HepG2 (cell line): ENCODE results near the gene TGFBRAP1. TPM values are rescaled to one million over a fixed set of nuclear protein-coding genes. Genes with fewer than 3 reads are reported as not detected.

Experiments used
- ATAC-seq: fragments of 200-7000 bp; cut with Tn5 transposase; 3 replicates; pipeline ENCODE4 v1.9.1; 2020; ENCODE audit warnings: mild to moderate bottlenecking, moderate library complexity
- Bru-seq: library from RNA; stranded (reverse); fragments of 400-500 nt; gene quantifications from one replicate; lab custom pipeline; 2021; lab: Mats Ljungman, UMichigan
- BruChase-seq, 2 experiments: library from RNA; stranded (reverse); fragments of 400-500 nt; gene quantifications; one replicate each; lab custom pipeline; 2021; lab: Mats Ljungman, UMichigan
- BruUV-seq: library from RNA; stranded (reverse); fragments of 400-500 nt; replicated peaks from 2 replicates; lab custom pipeline; 2021; lab: Mats Ljungman, UMichigan
- CTCF ChIA-PET: fragments of 300-600 bp; formaldehyde crosslinking; extraction: SDS; loops from one replicate; lab custom pipeline; 2021; ENCODE audit warnings: low total read pairs, inconsistent platforms, low intra/inter-chr PET ratio; lab: Yijun Ruan, JAX
- POLR2A ChIA-PET: fragments of 350-600 bp; sonication (Branson Sonifier 250); formaldehyde crosslinking; loops from one replicate; lab custom pipeline; 2020; ENCODE audit warnings: antibody characterized with exemption, inconsistent platforms; lab: Yijun Ruan, JAX
- DNase-seq: peaks from one replicate; pipeline ENCODE4 v3.0.0-alpha.2; 2015; ENCODE audit warnings: low spot score
- FAIRE-seq: peaks from 3 replicates; lab custom pipeline; 2011; peaks lifted over from hg19 to GRCh38; lab: Jason Lieb, UNC
- H2AFZ ChIP-seq: one replicate; pipeline ENCODE4 v1.6.1; 2011; ENCODE audit warnings: low read length, inconsistent platforms
- H3K27ac ChIP-seq: fragments of 300-600 bp; 3 replicates; pipeline ENCODE4 v1.8.0; 2011; ENCODE audit warnings: mixed run types, mild to moderate bottlenecking, mixed read lengths, low read length, inconsistent platforms; ENCODE audit not compliant: insufficient read depth; ENCODE audit errors: extremely low read length
- H3K27me3 ChIP-seq, 2 experiments: fragments of 200-600 bp in 1 of 2; 2 replicates in 1 of 2; 3 replicates in 1 of 2; pipeline versions ENCODE4 v1.6.0 to v1.8.0; 2011; ENCODE audit warnings: low read length in 2 of 2, mild to moderate bottlenecking in 2 of 2, moderate library complexity in 2 of 2, inconsistent platforms in 1 of 2; ENCODE audit not compliant: insufficient read depth in 2 of 2, control insufficient read depth in 1 of 2
- H3K36me3 ChIP-seq, 2 experiments: fragments of 200-600 bp in 1 of 2; replicated peaks in 1 of 2; 2 replicates in 1 of 2; 3 replicates in 1 of 2; pipeline versions ENCODE4 v1.5.1 to v1.8.0; 2011; ENCODE audit warnings: low read length in 2 of 2, inconsistent platforms in 1 of 2; ENCODE audit not compliant: insufficient read depth in 2 of 2, control insufficient read depth in 1 of 2
- H3K4me1 ChIP-seq: 2 replicates; pipeline ENCODE4 v1.5.1; 2012; ENCODE audit warnings: low read length, inconsistent platforms; ENCODE audit not compliant: insufficient read depth
- H3K4me2 ChIP-seq: 2 replicates; pipeline ENCODE4 v1.6.0; 2011; ENCODE audit warnings: low read depth, low read length, inconsistent platforms
- H3K4me3 ChIP-seq, 3 experiments: fragments of 200-600 bp in 1 of 3; sonication (generic), shearing (Covaris generic) in 1 of 3; replicated peaks in 1 of 3; 2 replicates each; pipeline ENCODE4 v1.5.1; 2011 to 2016; ENCODE audit warnings: low read length in 3 of 3, inconsistent platforms in 2 of 3, low read depth in 2 of 3, mild to moderate bottlenecking in 2 of 3, control low read depth in 1 of 3, mixed read lengths in 1 of 3; ENCODE audit not compliant: insufficient read depth in 1 of 3
- H3K79me2 ChIP-seq: one replicate; pipeline ENCODE4 v1.6.1; 2011; ENCODE audit warnings: low read length, inconsistent platforms; ENCODE audit not compliant: insufficient read depth
- H3K9ac ChIP-seq: 2 replicates; pipeline ENCODE4 v1.6.0; 2011; ENCODE audit warnings: mild to moderate bottlenecking, low read depth, low read length, inconsistent platforms; ENCODE audit not compliant: insufficient read depth
- H3K9me3 ChIP-seq: 2 replicates; pipeline ENCODE4 v1.5.1; 2012; ENCODE audit warnings: mild to moderate bottlenecking, low read length
- H4K20me1 ChIP-seq: 2 replicates; pipeline ENCODE4 v1.6.0; 2011; ENCODE audit warnings: inconsistent platforms, mild to moderate bottlenecking, low read length, moderate library complexity; ENCODE audit not compliant: insufficient read depth
- ELF3 ChIP-seq: IDR thresholded peaks from 2 replicates; pipeline ENCODE4 v1.6.1; 2016; ENCODE audit warnings: missing genetic modification reagents, missing compliant biosample characterization
- HDAC2 ChIP-seq: sonication (generic); formaldehyde crosslinking; IDR thresholded peaks from 2 replicates; pipeline ENCODE4 v1.4.0; 2020; ENCODE audit warnings: missing genetic modification reagents
- HOXA7 ChIP-seq: sonication (generic); formaldehyde crosslinking; IDR thresholded peaks from 2 replicates; pipeline ENCODE4 v1.8.1; 2022; ENCODE audit warnings: mild to moderate bottlenecking, missing genetic modification reagents, moderate library complexity
- SSRP1 ChIP-seq: IDR thresholded peaks from 2 replicates; pipeline ENCODE4 v1.6.1; 2016; ENCODE audit warnings: control low read depth
- ZNF101 ChIP-seq: sonication (generic); formaldehyde crosslinking; IDR thresholded peaks from 2 replicates; pipeline ENCODE4 v1.4.0; 2020; ENCODE audit warnings: mild to moderate bottlenecking, low read depth, missing genetic modification reagents, borderline replicate concordance
- ZNF468 ChIP-seq: sonication (generic); formaldehyde crosslinking; IDR thresholded peaks from 2 replicates; pipeline ENCODE4 v1.8.0; 2022; ENCODE audit warnings: mild to moderate bottlenecking, moderate library complexity, missing genetic modification reagents
- ZNF713 ChIP-seq: sonication (generic); formaldehyde crosslinking; IDR thresholded peaks from 2 replicates; pipeline ENCODE4 v1.4.0; 2020; ENCODE audit warnings: mild to moderate bottlenecking, missing genetic modification reagents
- WGBS: methylation state at CpG from one replicate; pipeline ENCODE4 v1.1.6; 2017; ENCODE audit warnings: low lambda C conversion rate; 5-methylcytosine and 5-hydroxymethylcytosine counted together
- in situ Hi-C: cut with HindIII; loops from 2 replicates; pipeline ENCODE4 v1.10.0; 2017; ENCODE audit warnings: low pct_unique_long_range_greater_than_20kb; ENCODE audit not compliant: extremely low pct_ligation_motif_present
- intact Hi-C: fragments of 100-400 bp; cut with micrococcal nuclease; formaldehyde crosslinking; loops from one replicate; pipeline ENCODE4 v1.10.0; 2022; ENCODE audit not compliant: unreplicated experiment
- long read RNA-seq, 2 experiments: library from RNA in 1 of 2; library from polyadenylated mRNA in 1 of 2; stranded (forward) in 1 of 2; unstranded in 1 of 2; transcript quantifications; one replicate each; pipeline ENCODE4 v2.0.0, GENCODE V29; 2019 to 2022
- polyA minus RNA-seq, 3 experiments: library from RNA; depleted of rRNA, polyadenylated mRNA; stranded (reverse); fragments of >200 nt; gene quantifications; 2 replicates each; pipeline ENCODE4 v1.2.3, GENCODE V29; 2011; ENCODE audit warnings: low replicate concordance in 1 of 3
- polyA plus RNA-seq, 8 experiments: library from polyadenylated mRNA; depleted of rRNA in 3 of 8; stranded (reverse) in 7 of 8; unstranded in 1 of 8; fragments of >200 nt; fragmentation: Illumina TruSeq in 4 of 8; extraction: Trizol in 4 of 8; gene quantifications; 2 replicates each; pipeline versions ENCODE4 v1.2.1 to v1.2.3, GENCODE V29; 2011 to 2016; ENCODE audit warnings: low read depth in 4 of 8, missing spikeins in 1 of 8, mixed read lengths in 1 of 8; ENCODE audit not compliant: insufficient read depth in 1 of 8
- total RNA-seq, 5 experiments: library from RNA; depleted of rRNA; stranded (reverse); fragments of >200 nt; fragmentation: Illumina TruSeq; extraction: Trizol; gene quantifications; 2 replicates each; pipeline ENCODE4 v1.2.3, GENCODE V29; 2016; ENCODE audit warnings: low read depth in 1 of 5
- TF ChIP-seq, protein P1 (sequence below): IDR thresholded peaks from 2 replicates; pipeline ENCODE4 v1.6.1; 2012; ENCODE audit warnings: inconsistent platforms
- TF ChIP-seq, protein P2 (sequence below): sonication (generic); formaldehyde crosslinking; IDR thresholded peaks from 2 replicates; pipeline ENCODE4 v1.5.1; 2020; ENCODE audit warnings: mild to moderate bottlenecking, moderate library complexity, missing genetic modification reagents

Gene TGFBRAP1, protein sequence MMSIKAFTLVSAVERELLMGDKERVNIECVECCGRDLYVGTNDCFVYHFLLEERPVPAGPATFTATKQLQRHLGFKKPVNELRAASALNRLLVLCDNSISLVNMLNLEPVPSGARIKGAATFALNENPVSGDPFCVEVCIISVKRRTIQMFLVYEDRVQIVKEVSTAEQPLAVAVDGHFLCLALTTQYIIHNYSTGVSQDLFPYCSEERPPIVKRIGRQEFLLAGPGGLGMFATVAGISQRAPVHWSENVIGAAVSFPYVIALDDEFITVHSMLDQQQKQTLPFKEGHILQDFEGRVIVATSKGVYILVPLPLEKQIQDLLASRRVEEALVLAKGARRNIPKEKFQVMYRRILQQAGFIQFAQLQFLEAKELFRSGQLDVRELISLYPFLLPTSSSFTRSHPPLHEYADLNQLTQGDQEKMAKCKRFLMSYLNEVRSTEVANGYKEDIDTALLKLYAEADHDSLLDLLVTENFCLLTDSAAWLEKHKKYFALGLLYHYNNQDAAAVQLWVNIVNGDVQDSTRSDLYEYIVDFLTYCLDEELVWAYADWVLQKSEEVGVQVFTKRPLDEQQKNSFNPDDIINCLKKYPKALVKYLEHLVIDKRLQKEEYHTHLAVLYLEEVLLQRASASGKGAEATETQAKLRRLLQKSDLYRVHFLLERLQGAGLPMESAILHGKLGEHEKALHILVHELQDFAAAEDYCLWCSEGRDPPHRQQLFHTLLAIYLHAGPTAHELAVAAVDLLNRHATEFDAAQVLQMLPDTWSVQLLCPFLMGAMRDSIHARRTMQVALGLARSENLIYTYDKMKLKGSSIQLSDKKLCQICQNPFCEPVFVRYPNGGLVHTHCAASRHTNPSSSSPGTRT
- 22.9 and 27.0 TPM in 2 replicates for total RNA-seq (2016; rRNA removed; fragmentation: Illumina TruSeq; extraction: Trizol)
- total RNA-seq (2016; cell fraction: cytosol; rRNA removed; fragmentation: Illumina TruSeq; extraction: Trizol; ENCODE audit: low read depth): 4.1 and 4.4 TPM in 2 replicates
- 22.6 and 23.2 TPM in 2 replicates for total RNA-seq (2016; cell fraction: insoluble cytoplasmic fraction; rRNA removed; fragmentation: Illumina TruSeq; extraction: Trizol)
- total RNA-seq (2016; cell fraction: membrane; rRNA removed; fragmentation: Illumina TruSeq; extraction: Trizol): 14.4 and 14.7 TPM in 2 replicates
- total RNA-seq (2016; cell fraction: nucleus; rRNA removed; fragmentation: Illumina TruSeq; extraction: Trizol): 18.8 and 20.1 TPM in 2 replicates
- 12.7 and 13.4 TPM in 2 replicates for polyA plus RNA-seq (2011; rRNA removed)
- polyA plus RNA-seq (2011; cell fraction: cytosol; rRNA removed): 10.5 and 11.2 TPM in 2 replicates
- polyA plus RNA-seq (2011; cell fraction: nucleus; rRNA removed): 11.8 and 12.4 TPM in 2 replicates
- 13.4 and 13.9 TPM in 2 replicates for polyA plus RNA-seq (2012)
- 1.4 TPM in 2 replicates for polyA plus RNA-seq (2016; cell fraction: cytosol; fragmentation: Illumina TruSeq; extraction: Trizol; ENCODE audit: low read depth)
- polyA plus RNA-seq (2016; cell fraction: insoluble cytoplasmic fraction; fragmentation: Illumina TruSeq; extraction: Trizol; ENCODE audit: low read depth): 20.3 and 22.7 TPM in 2 replicates
- 6.8 and 6.9 TPM in 2 replicates for polyA plus RNA-seq (2016; cell fraction: membrane; fragmentation: Illumina TruSeq; extraction: Trizol; ENCODE audit: low read depth)
- polyA plus RNA-seq (2016; cell fraction: nucleus; fragmentation: Illumina TruSeq; extraction: Trizol; ENCODE audit: insufficient read depth, low read depth): 27.0 and 31.2 TPM in 2 replicates
- polyA minus RNA-seq (2011; rRNA and poly(A)+ RNA removed; ENCODE audit: low replicate concordance): 27.6 and 32.1 TPM in 2 replicates
- polyA minus RNA-seq (2011; cell fraction: cytosol; rRNA and poly(A)+ RNA removed): 12.0 and 15.4 TPM in 2 replicates
- 14.9 and 16.4 TPM in 2 replicates for polyA minus RNA-seq (2011; cell fraction: nucleus; rRNA and poly(A)+ RNA removed)
- Bru-seq, nascent RNA: percentile 84 among the genes with signal in this experiment
- BruChase-seq, experiment 1, labeled RNA remaining after a 6-hour chase: percentile 82 among the genes with signal in this experiment
- BruChase-seq, experiment 2, labeled RNA remaining after a 2-hour chase: percentile 83 among the genes with signal in this experiment
- long read RNA-seq, experiment 1, full-length matches to known transcripts: 1 of 7 reads
- long read RNA-seq, experiment 1, partial matches to known transcripts: 1 of 7 reads
- long read RNA-seq, experiment 1, other reads (novel, unspliced or antisense): 5 of 7 reads
- long read RNA-seq, experiment 2, full-length matches to known transcripts: 5 of 60 reads
- long read RNA-seq, experiment 2, partial matches to known transcripts: 8 of 60 reads
- long read RNA-seq, experiment 2, other reads (novel, unspliced or antisense): 47 of 60 reads

DNA sequence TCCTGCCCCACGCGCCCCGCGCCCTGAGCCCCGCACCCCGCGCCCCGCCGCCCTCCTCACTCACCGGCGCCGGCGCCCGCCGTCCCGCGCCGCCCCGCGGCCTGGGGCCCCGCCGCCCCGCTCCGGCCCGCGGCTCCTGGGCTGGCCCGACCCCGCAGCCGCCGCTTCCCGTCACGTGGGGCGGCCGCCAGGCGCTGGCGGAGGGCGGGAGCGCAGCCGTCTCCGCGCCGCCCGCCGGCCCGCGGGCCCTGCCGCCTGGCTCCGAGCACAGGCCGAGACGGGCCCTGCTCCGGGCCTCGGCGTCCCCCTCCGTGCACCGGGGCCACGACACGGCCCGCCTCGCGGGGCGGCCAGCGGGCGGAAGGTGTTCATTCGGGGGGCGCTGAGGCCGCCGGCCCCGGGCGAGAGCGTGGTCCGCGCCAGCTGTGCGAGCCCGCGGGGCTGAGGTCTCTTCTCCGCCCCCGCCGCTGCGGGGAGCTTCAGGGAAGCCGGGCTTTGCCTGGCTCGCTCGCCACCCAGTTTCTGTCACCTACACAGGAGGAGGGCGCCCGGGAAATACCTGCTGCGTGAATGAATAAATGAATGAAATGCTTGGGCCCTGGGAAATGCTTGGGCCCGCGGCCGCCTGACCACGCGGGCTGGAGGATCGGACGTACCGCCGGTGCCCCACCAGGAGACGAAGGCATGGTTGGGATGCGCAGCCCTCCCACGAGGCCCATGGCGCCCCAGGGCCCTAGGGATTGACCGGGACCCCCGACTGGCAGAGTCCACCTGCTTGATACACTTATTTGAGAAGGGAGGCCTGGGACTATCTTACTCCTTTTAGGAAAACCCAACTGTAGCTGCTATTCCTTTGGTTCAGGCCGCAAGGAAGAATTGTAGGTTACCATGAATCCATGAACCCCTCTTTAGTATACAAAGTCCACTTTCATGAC is at the start of gene TGFBRAP1:
Gene TGFBRAP1, minus strand, starts transcription at position 175 of the 935 bp plus-strand sequence. CDS start 21,434 bp downstream, outside the sequence.
- Histone ChIP-seq H3K4me3 (peak within 1 kb of the TSS; percentile 78 to 93 (median 87)), H3K79me2 (peaks cover 55% of the 10 kb centered on the region), H4K20me1 (no peaks in the 10 kb centered on the region), H3K9me3 (no peaks in the 10 kb centered on the region), H3K9ac (peak within 1 kb of the TSS; percentile 97), H2AFZ (peak within 1 kb of the TSS; percentile 72), H3K36me3 (peaks cover 3 to 15% of the 10 kb centered on the region in 2 experiments; a peak in 4 of 5 replicates), H3K4me1 (peaks cover 46% of the 10 kb centered on the region), H3K27ac (peak within 1 kb of the TSS; percentile 94), H3K27me3 (no peaks in the 10 kb centered on the region; a peak in 1 of 5 replicates), H3K4me2 (peak within 1 kb of the TSS; percentile 100)
- WGBS: 2% methylated on average over 33 of the region's 101 CpGs
- intact Hi-C loops (no loop called here), in situ Hi-C loops (loop anchor here (25.0 kb wide), 1 partner anchor 857 kb away; the partner anchor contains the start of gene UXS1)
- ChIA-PET CTCF (no interaction called here), POLR2A (interaction anchor here (0.9 to 3.3 kb wide), 5 partner anchors 10 to 292 kb away, joined by 3 to 43 read pairs (median 4); partner anchors contain the start of genes C2orf49 and MRPS9)
- DNase-seq: peak; percentile 35
- ATAC-seq: peak; percentile 84
- TSS peak; percentile 85 for BruUV-seq
- FAIRE-seq: no peak
- TF ChIP-seq ELF3 (CRISPR knock-in tag) (no peak), ZNF101 (CRISPR knock-in tag) (0 out of 2 replicates have a peak, but pooled peaks have one; percentile 74), ZNF468 (CRISPR knock-in tag) (peak; percentile 83; the same call in 1 of the 2 replicates), HDAC2 (0 out of 2 replicates have a peak, but pooled peaks have one; percentile 23), HOXA7 (no peak), ZNF713 (0 out of 2 replicates have a peak, but pooled peaks have one; percentile 35), SSRP1 (0 out of 2 replicates have a peak, but pooled peaks have one; percentile 25)
- TF ChIP-seq, protein P1, sequence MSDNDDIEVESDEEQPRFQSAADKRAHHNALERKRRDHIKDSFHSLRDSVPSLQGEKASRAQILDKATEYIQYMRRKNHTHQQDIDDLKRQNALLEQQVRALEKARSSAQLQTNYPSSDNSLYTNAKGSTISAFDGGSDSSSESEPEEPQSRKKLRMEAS: peak; percentile 87
- TF ChIP-seq, protein P2, sequence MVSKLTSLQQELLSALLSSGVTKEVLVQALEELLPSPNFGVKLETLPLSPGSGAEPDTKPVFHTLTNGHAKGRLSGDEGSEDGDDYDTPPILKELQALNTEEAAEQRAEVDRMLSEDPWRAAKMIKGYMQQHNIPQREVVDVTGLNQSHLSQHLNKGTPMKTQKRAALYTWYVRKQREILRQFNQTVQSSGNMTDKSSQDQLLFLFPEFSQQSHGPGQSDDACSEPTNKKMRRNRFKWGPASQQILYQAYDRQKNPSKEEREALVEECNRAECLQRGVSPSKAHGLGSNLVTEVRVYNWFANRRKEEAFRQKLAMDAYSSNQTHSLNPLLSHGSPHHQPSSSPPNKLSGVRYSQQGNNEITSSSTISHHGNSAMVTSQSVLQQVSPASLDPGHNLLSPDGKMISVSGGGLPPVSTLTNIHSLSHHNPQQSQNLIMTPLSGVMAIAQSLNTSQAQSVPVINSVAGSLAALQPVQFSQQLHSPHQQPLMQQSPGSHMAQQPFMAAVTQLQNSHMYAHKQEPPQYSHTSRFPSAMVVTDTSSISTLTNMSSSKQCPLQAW (CRISPR knock-in tag): peak; percentile 45; the same call in 1 of the 2 replicates
